GM11168 (cell line): ENCODE data around the gene ITGAV.

Experiments used
- in situ Hi-C: fragments of 300-500 bp; cut with MboI; formaldehyde crosslinking; loops from one replicate; pipeline ENCODE4 v1.12.0; 2022; ENCODE audit warnings: low sequenced_read_pairs; ENCODE audit not compliant: unreplicated experiment

Gene ITGAV

DNA sequence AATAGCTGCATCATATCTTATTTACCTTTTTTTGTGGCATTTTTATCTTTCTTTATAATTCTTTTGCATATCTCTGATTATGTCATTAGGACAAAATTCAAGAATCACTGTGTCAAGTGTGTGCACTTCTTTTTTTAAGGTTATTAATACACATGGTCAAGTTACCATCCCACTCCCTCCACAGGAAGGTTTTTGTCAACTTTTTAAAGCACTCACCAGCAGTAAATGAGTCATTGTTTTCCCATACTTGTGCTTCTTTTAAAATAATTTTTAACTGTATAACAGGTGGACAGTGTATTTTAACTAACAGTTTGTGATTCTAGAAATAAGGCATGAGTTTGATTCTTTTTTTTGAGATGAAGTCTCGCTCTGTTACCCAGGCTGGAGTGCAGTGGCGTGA is 58.3 kb downstream of the ITGAV start:
- in situ Hi-C loops: no loop called here

DNA sequence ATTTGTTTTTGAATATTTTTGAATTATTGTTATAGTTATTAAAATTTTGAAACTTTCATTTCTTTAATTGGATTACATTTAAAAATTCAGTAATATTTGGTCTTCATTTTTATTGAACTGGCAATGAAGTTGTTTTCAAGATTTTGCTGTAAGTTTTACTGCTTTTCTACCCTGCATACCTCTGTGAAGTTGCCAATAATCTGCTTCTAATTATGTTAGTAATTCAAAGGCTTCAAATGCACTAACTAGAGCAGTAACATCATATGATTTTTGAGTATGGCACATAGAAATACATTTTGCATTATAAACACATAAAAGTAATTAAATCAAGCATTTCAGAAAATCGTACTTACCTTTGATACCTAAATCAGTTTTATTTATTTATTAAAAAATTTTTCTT is 63.7 kb downstream of the ITGAV start:
- in situ Hi-C loops: no loop called here

DNA sequence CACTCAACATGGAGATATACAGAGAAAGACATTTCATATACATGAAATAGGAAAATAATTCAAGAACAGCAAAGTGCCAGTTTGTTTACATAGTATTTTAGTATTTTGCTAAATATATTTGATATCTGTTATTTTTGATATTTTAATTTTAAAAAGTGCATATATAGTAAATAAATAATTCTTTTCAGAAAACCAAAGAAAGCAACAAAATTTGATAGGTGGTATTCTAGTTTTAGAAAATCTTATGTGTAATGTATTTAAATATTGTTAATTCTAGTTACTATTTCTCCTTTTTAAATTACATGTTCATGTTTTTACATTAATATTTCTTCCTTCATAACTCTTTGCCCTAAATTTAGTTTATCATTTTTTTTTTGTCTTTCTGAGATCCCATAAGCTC is 69.5 kb downstream of the ITGAV start:
- in situ Hi-C loops: no loop called here

DNA sequence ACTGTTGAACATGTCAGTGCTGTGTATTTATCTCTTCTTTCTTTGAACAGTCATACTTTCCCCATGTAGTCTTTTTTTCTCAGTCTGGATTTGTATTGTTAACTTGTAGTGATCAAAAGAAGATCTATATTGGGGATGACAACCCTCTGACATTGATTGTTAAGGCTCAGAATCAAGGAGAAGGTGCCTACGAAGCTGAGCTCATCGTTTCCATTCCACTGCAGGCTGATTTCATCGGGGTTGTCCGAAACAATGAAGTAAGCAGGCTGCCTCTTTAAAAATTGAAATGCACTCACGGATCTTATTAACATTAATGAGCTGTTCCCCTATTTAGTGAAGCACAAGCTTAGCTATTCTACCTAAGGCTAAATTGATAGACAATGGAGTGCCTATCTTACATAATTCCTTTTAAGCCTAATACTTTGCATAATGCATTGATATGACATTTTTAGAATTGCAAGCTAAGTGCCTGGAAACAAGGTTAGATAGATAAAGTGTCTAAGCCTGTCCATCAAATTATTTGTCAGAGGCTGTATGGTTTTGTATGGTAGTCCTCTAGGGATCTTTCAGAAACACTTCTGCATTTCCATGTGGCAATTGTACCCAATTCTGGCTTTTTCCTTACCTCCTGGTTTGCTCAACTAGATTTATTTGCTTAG is 74.7 kb downstream of the ITGAV start:
- in situ Hi-C loops: no loop called here

DNA sequence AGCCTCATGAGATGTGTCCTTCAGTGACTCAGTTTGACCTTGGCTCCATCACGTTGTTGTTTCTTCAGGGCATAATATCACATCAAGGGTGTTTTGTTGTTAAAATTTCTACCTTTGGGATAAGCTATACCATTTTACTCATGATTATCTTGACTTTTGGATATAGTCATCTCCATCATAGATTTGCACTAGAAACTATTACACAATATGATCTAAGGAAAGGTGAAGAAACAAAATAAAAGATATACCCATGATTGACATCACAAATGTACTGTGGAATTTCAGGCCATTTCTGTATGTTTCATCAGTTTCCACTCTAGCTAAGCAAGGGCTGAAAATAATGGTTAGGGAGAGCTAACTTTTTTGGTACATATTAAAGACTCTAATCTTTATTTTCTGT is 79.3 kb downstream of the ITGAV start:
- in situ Hi-C loops: no loop called here

DNA sequence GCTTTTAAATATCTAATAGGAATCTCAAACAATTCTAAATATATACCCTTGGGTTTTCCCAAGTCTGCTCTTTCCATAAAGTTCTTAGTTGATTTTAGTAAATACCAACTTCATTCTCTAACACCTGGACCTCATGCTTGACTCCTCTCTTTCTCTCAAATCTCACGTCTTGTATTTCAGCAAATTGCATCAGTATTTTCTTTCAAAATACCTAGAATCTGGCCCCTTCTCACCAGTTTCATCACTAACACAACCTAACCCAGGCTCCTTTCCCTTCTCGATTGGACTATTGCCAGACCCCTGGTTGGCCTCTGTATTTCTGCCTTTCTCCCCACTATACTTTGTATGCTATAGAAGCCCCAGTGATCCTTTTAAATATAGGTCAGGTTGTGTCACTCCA is 81.0 kb downstream of the ITGAV start:
- in situ Hi-C loops: no loop called here

DNA sequence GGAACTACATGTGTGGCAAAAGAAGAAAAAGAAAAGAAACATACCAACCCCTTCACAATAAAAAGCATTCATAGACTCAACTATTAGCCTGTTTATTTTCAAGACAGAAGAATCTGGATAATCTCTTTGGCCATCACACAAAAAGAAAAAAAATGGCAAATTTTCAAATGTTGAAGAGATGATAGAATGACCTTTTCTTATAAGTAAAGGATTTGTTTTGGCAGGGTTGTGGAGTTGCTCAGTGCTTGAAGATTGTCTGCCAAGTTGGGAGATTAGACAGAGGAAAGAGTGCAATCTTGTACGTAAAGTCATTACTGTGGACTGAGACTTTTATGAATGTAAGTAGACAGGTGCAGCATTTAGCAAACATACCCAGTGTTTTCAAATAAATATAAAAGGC is 85.5 kb downstream of the ITGAV start:
- in situ Hi-C loops: loop anchor here (25.0 kb wide), 1 partner anchor 787 kb away; no protein-coding TSS in a partner anchor

DNA sequence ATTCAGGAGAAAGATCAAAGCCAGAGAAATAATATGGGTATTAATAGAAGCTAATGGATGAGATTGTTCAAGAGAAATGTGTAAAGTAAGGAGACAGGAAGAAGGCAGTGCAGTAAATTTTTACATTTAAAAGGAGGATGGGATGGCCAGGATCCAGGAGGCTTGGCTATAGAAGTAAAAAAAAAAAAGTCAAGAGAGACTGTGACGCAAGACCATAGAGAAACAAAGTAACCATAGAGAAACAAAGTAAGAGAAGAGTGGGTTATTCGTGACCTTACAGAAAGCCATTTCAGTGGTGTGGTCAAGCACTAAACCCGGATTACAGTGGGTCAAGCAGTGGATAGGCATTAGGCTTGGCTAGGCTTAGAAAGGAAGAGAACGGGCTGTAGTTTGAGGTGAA is 93.5 kb downstream of the ITGAV start:
- in situ Hi-C loops: loop anchor here (25.0 kb wide), 1 partner anchor 779 kb away; no protein-coding TSS in a partner anchor

DNA sequence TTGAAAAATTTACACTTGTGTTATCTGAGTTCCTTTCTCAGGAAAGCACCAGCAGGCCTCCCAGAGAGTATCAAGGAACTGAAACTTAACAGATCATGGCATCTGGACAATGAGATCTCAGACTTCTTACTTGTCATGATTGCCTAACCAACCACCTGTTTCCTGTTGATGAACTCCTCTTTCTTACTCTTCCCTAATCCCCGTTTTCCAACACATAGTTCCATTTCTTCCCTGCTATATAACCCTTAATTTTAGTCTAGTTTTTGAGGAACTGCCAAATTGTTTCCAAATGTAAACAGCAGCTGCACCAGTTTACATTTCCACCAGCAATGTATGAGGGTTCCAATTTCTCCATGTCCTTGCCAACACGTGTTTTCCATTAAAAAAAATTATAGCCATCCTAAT is 98.0 kb downstream of the ITGAV start:
- in situ Hi-C loops: loop anchor here (25.0 kb wide), 1 partner anchor 774 kb away; no protein-coding TSS in a partner anchor

DNA sequence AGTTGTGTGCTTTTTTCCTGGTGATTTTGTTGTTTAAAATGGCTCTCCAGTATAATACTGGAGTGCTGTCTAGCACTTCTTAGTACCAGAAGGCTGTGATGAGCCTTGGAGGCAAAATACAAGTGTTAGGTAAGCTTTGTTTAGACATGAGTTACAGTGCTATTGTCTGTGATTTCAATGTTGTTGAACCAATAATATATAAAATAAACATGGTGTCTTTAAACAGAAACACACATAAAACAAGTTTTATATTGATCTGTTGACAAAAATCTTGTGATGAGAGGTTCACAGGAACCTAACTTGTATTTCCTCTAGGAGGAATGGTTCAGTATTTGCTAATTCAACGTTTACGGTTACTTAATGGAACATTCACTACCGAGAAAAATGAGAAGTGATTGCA is 99.0 kb downstream of the ITGAV start:
- in situ Hi-C loops: loop anchor here (25.0 kb wide), 1 partner anchor 773 kb away; no protein-coding TSS in a partner anchor

DNA sequence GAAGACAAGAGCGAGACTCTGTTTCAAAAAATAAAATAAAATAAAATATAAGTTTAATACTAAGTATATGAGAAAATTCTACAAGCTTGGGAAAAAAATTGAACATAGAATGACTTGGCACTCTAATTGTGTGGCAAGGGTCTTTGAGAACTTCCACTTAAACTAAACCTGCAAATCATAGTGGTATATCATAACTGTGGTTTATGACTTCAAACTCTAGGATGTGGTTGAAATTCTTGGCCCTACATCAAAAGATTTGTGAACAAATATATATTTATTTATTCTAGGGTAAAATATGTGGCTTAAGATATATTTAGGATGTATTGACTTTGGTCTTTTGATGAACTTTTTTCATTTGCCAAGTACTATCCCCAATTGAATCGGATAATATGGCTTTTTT is 100.9 kb downstream of the ITGAV start:
- in situ Hi-C loops: loop anchor here (25.0 kb wide), 1 partner anchor 772 kb away; no protein-coding TSS in a partner anchor

DNA sequence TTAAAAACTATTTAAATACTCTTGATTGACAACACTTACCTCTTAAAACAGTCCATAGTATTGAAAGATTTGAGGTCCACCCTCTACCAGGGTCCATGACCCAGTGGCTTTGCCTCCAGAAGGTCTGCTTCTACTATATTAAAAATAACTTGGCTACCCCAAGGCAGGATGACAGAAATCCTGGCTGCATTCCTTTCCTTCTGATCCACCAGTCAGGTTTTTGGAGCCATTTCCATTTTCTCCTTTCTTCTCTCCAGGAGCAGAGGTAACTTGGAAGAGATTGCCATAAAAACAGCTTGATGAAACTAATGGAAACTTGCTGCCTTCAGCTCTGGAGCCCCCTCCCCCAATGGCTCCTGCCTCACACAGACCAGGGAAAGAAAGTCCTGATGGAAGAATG is 101.4 kb downstream of the ITGAV start:
- in situ Hi-C loops: loop anchor here (25.0 kb wide), 1 partner anchor 771 kb away; no protein-coding TSS in a partner anchor

DNA sequence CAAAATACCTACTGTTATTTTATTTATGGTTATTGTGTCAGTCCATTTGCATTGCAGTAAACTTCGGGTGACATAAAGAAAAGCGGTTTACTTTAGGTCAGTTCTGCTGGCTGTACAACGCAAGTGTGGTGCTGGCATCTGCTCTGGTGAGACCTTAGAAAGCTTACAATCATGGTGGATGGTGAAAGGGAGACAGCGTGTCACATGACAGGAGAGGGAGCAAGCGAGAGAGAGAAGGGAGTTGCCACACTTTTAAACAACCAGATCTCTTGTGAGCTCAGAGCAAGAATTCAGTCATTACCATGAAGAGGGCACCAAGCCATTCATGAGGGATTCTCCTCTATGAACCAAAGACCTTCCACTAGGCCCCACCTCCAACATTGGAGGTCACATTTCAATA is 102.0 kb downstream of the ITGAV start:
- in situ Hi-C loops: loop anchor here (25.0 kb wide), 1 partner anchor 770 kb away; no protein-coding TSS in a partner anchor

DNA sequence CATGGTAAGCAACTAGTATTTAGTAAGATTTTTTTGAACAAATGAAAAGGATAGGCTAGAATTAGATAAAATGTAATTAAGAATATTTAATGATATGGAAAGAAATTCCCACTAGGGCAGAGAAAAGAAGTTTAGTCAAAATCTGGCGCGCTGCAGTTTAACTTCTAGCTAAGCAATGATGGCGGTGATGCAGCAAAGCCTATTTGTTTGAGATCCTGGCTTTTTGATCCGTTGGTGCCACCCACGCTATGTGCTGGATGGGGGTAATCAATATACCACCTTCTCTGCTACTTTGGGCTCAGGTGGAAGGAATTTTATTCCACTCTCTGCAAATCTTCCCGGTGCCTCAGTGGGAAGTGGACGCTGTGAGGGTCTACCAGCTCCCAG is 103.6 kb downstream of the ITGAV start:
- in situ Hi-C loops: loop anchor here (25.0 kb wide), 1 partner anchor 769 kb away; no protein-coding TSS in a partner anchor

DNA sequence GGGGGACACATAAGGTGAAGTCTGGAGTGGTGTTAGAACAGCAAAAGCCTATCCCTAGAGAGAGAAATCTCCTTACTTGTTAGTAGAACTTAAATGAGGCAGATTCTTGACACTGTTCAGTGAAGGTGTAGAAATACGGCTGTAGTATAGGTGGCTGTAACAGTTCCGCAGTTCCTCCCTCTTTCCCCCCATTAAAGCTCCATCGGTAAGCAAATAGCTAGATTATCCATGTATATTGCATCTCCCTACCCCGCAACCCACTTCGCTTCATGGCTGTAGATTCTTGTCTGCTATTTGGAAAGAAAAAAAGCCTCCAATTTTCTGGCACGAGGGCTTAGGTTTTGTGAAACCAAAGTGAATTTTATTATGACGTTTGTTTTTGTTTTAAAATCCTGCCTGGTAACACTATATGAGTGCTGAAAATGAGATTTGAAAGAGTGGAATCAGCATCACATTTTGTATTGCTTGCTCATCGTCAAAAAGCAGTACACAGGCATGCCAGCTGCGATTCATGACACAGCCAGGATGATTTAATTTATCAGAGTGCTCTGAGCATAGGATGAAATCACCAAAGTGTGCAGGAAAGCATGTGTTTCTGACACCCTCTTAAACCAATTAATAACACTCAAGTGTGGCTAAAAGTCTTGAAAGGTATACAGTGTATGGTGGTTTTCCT is 105.4 kb downstream of the ITGAV start:
- in situ Hi-C loops: loop anchor here (25.0 kb wide), 1 partner anchor 767 kb away; no protein-coding TSS in a partner anchor

DNA sequence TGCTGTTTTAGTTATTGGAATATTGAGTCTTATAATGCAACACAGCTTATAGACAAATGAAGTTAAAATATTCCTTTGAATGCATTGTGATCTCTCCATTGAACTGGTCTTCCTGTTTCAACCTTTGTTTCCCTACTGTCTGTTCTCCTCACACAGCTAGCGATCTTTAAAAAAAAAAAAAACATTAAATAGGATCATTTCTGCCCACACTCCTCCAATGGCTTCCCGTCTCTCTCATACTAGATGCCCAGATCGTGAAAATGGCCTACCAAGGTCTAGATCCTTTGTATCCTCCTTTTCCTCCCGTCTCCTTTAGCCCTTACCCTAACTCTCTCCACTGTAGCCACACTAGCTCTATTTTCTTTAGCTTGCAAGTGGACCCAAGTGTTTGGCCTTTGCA is 106.4 kb downstream of the ITGAV start:
- in situ Hi-C loops: loop anchor here (25.0 kb wide), 1 partner anchor 766 kb away; no protein-coding TSS in a partner anchor

DNA sequence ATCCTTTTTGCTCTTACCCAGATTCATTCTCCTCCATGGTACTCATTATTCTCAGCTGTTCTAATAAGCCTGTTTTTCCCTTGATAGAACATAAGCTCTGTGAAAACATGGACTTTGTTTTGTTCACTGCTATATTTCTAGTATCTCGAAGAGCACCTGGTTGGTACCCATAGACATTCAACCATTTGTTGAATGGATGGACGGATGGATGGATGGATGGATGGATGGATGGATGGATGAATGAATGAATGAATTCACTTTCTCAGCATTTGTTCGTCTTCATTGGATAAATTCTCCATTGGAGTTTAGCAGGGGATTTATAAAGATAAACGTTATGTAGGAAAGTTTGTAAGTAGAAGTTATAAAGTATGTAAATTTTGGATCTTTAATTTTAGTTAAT is 106.9 kb downstream of the ITGAV start:
- in situ Hi-C loops: loop anchor here (25.0 kb wide), 1 partner anchor 765 kb away; no protein-coding TSS in a partner anchor

DNA sequence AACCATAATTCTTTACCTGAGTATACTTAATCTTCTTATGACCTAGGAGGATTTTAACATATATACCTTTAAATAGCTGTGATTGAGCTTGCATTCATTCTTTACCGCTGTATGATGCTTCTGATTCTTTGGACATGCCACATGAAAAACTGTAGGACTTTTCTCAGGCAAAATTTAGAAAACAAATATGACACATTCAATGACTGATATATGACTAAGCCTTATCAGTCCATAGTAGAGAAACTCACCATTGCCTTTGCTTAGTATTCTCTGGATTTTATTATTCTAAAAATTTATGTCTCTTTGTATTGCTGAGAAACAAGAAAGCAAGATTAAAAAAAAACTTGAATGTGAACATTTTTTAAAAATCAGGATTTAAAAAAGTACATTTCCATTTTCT is 107.7 kb downstream of the ITGAV start:
- in situ Hi-C loops: loop anchor here (25.0 kb wide), 1 partner anchor 765 kb away; no protein-coding TSS in a partner anchor

DNA sequence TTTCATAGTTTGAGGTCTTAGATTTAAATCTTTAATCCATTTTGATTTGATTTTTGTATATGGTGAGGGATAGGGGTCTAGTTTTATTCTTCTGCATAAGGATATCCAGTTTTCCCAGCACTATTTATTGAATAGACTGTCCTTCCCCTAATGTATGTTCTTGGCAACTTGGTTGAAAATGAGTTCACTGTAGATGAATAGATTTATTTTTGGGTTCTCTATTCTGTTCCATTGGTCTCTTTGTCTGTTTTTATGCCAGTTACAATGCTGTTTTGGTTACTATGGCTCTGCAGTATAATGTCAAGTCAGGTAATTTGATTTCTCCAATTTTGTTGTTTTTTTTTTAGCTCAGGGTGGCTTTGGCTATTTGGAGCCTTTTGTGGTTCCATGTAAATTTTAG is 109.9 kb downstream of the ITGAV start:
- in situ Hi-C loops: loop anchor here (25.0 kb wide), 1 partner anchor 763 kb away; no protein-coding TSS in a partner anchor

DNA sequence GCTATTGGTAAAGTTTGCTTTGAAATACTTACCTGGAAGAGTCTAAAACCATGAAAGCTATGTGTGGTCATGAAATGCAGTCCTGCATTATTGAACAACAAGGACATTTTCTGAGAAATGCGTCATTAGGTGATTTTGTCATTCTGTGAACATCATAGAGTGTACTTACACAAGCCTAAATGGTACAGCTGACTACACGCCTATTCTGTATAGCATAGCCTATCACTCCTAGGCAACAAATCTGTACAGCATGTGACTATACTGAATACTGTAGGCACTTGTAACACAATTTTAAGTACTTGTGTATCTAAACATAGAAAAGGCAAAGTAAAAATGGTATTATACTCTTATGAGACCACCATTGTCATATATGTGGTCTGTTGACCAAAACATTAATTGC is 112.2 kb downstream of the ITGAV start:
- in situ Hi-C loops: no loop called here

DNA sequence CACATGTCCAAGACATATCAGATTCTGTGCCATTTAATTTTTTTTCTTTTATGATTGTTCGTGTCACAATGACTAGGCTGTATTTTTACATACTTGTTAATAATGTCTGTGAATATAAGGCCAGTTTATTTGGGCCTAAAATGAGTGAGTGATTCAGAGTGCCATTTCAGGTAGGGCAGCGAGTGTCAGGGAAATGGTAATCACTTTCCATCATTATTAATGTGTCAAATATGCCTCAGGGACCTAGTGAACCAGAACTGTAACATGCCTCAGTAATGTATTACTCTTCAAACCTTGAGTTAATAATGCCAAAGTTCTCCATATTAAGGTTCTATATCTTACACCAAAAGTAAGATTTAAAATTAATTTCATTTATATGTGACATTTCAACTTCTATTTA is 112.6 kb downstream of the ITGAV start:
- in situ Hi-C loops: no loop called here
